GM12892 (cell line): ENCODE measurements around the gene AP3S2.
"Not testable (repeated sequence)": the region's sequence is repeated elsewhere in the genome, so short reads cannot be mapped to it uniquely, and the experiment has no call there.

Source experiments
- DNase-seq: peaks from one replicate; pipeline ENCODE4 v3.0.0; 2011; ENCODE audit not compliant: insufficient read length
- FAIRE-seq: peaks from 2 replicates; lab custom pipeline; 2011; peaks lifted over from hg19 to GRCh38; lab: Jason Lieb, UNC
- POLR2A ChIP-seq: IDR thresholded peaks from 2 replicates; pipeline ENCODE4 v1.6.1; 2011; ENCODE audit warnings: low read depth, low read length, control low read depth
- POLR2AphosphoS5 ChIP-seq: IDR thresholded peaks from 2 replicates; pipeline ENCODE4 v1.6.1; 2011; ENCODE audit warnings: low read depth, low read length, control low read depth
- TAF1 ChIP-seq: IDR thresholded peaks from 2 replicates; pipeline ENCODE4 v1.6.1; 2011; ENCODE audit warnings: low read depth, mild to moderate bottlenecking, control low read depth, low read length, borderline replicate concordance

Gene AP3S2

GRCh38 chr15:89899951-89900567, 6.3 kb upstream of the AP3S2 start:
- FAIRE-seq = no peak
- TF ChIP-seq POLR2AphosphoS5 = no peak
- TF ChIP-seq POLR2A = no peak
- no peak for TF ChIP-seq TAF1
- no peak for DNase-seq

GRCh38 chr15:89899295-89899945, 5.6 kb upstream of the AP3S2 start:
- TF ChIP-seq POLR2A = no peak
- TF ChIP-seq POLR2AphosphoS5 = no peak
- no peak for TF ChIP-seq TAF1
- no peak for DNase-seq
- FAIRE-seq = no peak

GRCh38 chr15:89898614-89899294, 5.0 kb upstream of the AP3S2 start:
- no peak for DNase-seq
- TF ChIP-seq POLR2AphosphoS5 (no peak), POLR2A (no peak), TAF1 (no peak)
- peak; percentile 82 for FAIRE-seq

GRCh38 chr15:89898146-89898545, 4.4 kb upstream of the AP3S2 start:
- FAIRE-seq (no peak), DNase-seq (no peak)
- TF ChIP-seq POLR2AphosphoS5 (no peak), POLR2A (no peak), TAF1 (no peak)

GRCh38 chr15:89893027-89893426, 767 bp downstream of the AP3S2 start:
- TF ChIP-seq POLR2A = no peak
- TF ChIP-seq TAF1 = no peak
- no peak for TF ChIP-seq POLR2AphosphoS5
- FAIRE-seq (no peak), DNase-seq (no peak)

GRCh38 chr15:89888214-89888804, 5.5 kb downstream of the AP3S2 start:
- FAIRE-seq = no peak
- TF ChIP-seq POLR2AphosphoS5 (no peak), TAF1 (no peak), POLR2A (no peak)
- no peak for DNase-seq

GRCh38 chr15:89885611-89886010, 8.2 kb downstream of the AP3S2 start:
- DNase-seq (no peak), FAIRE-seq (no peak)
- TF ChIP-seq TAF1 (no peak), POLR2A (no peak), POLR2AphosphoS5 (no peak)

GRCh38 chr15:89885179-89885578, 8.6 kb downstream of the AP3S2 start:
- not testable (repeated sequence) for DNase-seq, FAIRE-seq

- no peak for FAIRE-seq
Observed at GRCh38 chr15:89883518-89883917, 10.3 kb downstream of the AP3S2 start.

GRCh38 chr15:89880727-89881126, 13.1 kb downstream of the AP3S2 start:
- TF ChIP-seq TAF1 (no peak), POLR2A (no peak), POLR2AphosphoS5 (no peak)
- FAIRE-seq (no peak), DNase-seq (no peak)

More at GRCh38 chr15:89883518-89883917, 10.3 kb downstream of the AP3S2 start:
- no peak for TF ChIP-seq POLR2A
- no peak for DNase-seq

GRCh38 chr15:89878323-89878722, 15.5 kb downstream of the AP3S2 start:
- no peak for TF ChIP-seq POLR2AphosphoS5
- TF ChIP-seq POLR2A = no peak
- TF ChIP-seq TAF1 = no peak
- FAIRE-seq = no peak
- no peak for DNase-seq

- DNase-seq (no peak), FAIRE-seq (no peak)
- TF ChIP-seq POLR2AphosphoS5 (no peak), TAF1 (no peak), POLR2A (no peak)
Observed at GRCh38 chr15:89877083-89877425, 16.7 kb downstream of the AP3S2 start.
